GM18861 (cell line): Measurements from ENCODE around the gene WDR31.
"Not testable (repeated sequence)": the region's sequence is repeated elsewhere in the genome, so short reads cannot be mapped to it uniquely, and the experiment has no call there.

Experiments used
- ATAC-seq: cut with Tn5 transposase; IDR thresholded peaks from one replicate; pipeline ENCODE4 v1.9.1; 2021; ENCODE audit not compliant: unreplicated experiment

The WDR31 gene

DNA sequence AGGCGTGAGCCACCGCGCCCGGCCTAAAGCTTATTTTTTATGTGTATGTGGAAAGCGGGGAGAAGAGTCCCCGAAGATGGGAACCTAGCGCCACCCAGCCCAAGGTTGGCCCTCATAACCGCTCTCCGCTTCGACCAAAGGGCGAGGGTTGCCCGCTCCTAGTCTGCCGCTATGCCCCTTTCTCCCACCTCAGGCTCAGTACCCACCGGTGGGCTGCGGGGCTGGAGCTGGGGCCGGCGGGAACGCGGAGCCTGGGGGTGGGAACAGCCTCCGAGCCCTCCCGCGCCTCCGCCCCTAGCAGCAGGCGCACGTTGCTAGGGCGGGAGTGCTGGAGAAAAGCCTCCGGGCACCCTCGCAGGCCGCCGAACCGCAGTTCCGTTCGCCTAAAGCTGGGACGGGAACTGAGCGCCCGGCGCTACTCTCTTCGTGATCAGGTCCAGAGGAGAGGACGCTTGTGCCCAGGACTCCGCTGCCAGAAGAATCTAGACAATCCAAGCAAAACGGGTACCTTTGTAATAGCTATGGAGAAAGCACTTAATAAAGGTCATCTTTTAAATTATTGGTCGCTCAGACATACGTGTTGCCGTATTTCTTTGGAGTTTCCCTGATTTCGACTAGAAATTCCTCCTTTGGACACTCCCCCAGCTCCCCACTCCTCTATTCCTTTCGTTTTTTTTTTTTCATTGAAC lies at the start of gene WDR31:
TSS of gene WDR31 (minus strand) at position 265 of the 689 bp plus-strand sequence. CDS start 8,253 bp downstream, outside the sequence.
- peak; percentile 98 for ATAC-seq

DNA sequence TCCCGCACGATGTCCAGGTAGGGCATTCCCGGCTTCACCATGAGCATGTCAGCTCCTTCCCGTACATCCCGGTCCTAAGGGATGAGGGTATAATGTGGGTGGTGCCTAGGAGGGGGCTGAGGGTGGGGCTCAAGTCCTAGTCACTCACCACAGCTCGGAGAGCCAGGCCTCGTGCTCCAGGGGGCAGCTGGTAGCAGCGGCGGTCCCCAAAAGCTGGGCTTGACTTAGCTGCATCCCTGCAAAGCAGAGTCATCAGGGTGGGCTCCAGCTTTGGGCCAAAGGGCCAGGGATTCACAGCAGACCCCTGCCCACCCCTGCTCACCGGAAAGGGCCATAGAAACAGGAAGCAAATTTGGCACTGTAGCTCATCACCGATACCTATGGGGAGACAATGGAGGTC lies 49.4 kb upstream of the WDR31 start:
- ATAC-seq = no peak

DNA sequence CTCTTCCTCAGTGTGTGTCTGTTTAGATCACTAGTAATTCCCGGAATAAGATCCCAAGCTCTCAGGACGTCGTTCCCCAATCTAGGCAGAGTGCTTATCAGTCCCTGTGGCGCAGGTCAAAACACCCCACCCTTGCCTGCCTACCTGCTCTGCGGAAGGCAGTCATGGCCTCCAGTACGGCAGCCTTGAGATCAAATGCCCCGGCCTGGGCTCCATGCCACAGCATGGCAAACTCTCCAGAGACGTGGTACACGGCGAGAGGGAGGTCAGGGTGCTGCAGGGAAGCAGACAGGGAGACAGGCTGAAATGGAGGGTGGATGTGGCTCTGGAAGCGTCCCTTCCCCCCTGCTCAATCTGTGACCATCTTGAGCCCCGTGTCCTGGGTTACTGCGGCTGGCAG lies 48.8 kb upstream of the WDR31 start:
- no peak for ATAC-seq

DNA sequence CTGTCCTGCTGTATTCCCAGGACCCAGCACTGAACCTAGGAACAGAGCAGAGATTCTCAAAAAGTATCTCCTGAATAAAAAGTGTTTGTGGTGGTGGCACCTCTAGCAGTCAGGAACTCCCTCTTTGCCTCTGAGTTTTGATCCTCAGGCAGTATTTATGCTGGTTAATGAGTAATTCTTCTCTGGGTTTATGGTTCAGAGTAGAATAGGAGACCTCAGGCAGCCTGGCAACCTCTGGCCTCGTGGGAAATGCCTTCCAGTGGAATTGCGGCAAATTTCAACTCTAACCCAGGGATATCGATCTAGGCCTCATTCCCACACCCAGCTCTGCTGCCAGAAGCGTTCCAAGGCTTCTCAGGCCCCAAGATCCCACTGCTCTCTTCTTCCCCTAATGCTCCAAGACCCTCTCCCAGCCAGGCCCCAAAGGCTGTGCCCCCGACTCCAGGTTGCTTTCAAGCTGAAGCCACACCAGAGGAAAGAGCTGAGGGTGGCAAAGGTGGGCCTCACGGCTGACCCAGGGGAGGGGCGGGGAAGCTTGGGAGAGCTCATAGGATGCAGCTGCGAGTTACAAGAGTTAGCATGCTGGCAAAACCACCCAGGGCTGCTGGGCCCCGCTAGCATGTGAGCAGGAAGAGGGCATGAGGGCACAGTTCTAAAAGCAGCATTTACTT lies 47.6 kb upstream of the WDR31 start:
- ATAC-seq = no peak

DNA sequence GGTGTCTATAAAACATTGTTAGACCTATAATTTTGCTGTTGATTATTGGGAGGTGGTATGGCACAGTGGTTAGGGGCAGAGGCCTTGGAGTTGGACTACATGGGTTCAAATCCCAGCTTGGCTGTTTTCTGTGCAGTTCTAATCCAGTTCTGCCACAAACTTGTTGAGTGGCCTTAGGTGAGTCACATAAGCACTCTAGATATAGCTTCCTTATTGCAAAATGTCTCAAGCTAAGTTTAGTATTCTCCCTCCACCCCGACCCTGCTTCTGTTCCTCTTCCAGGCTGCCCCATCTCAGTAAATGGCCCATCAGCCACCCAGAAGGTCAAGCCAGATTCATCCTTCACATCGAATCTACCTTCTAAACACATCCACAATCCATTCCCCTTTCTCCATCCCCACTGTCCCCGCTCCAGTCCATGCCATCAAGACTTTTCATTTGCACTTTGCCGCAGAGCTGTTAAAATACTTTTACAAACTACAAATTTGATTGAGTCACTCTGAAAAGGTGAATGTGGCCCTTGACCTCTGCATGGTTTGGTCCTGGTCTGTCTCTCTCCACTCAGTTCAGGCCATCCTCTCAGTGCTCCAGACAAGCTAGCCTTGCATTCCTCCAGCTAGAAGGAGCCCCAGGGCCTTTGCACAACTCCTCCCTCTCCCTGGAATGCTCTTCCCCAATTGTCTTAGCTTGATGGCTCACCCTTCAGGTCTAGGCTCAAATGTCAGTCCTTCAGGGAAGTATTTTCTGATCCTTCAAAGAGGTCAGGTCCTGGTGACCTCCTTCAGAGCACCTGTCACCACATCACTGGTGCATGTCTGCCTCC lies 46.7 kb upstream of the WDR31 start:
- ATAC-seq = no peak

DNA sequence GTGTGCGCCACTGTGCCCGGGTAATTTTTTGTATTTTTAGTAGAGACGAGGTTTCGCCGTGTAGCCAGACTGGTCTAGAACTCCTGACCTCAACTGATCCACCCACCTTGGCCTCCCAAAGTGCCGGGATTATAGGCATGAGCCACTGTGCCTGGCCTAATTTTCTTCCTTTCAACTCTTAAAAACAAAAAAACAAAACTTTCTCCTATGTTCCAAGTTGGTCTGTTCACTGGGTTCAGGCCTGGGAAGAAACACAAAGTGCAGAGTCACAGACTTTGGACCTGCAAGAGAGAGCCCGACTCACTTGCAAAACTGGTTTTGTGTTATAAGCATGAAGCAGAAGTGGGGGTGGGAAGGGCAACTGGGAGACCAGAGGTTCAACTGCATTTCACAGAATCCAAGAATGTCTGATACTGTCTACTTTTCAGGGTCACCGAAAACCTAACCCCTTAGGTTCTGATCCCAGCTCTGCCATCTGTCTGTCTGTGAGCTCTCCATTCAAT lies 41.9 kb upstream of the WDR31 start:
- ATAC-seq = no peak

DNA sequence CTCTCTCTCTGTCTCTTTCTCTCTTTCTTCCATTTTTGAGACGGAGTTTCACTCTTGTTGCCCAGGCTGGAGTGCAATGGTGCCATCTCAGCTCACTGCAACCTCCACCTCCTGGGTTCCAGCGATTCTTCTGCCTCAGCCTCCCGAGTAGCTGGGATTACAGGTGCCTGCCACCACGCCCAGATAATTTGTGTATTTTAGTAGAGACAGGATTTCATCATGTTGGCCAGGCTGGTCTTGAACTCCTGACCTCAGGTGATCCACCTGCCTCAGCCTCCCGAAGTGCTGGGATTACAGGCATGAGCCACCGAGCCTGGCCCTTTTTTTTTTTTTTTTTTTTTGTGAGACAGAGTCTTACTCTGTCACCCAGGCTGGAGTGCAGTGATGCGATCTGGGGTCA lies 41.4 kb upstream of the WDR31 start:
- ATAC-seq = not testable (repeated sequence)

DNA sequence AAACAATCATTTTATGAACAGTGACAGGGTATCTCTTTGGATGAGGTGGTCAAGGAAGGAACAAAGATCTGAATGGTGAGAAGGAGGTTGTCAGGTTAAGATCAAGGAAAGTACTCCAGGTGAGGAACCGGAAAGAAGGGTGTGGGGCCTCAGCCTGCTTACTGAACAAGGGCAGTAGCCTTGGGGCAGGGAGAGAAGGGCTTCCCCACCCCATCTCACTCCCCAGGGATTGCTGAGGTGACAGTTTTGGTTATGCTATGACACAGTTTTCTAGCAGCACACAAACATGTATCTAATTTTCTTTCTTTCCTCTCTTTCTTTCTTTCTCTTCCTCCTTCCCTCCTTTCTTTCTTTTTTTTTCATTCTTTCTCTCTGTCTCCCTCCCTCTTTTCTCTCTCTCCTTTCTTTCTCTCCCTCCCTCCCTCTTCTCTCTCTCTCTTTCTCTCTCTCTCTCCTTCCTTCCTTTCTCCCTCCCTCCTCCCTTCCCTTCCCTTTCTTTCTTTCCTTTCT lies 40.8 kb upstream of the WDR31 start:
- ATAC-seq = peak; percentile 61

DNA sequence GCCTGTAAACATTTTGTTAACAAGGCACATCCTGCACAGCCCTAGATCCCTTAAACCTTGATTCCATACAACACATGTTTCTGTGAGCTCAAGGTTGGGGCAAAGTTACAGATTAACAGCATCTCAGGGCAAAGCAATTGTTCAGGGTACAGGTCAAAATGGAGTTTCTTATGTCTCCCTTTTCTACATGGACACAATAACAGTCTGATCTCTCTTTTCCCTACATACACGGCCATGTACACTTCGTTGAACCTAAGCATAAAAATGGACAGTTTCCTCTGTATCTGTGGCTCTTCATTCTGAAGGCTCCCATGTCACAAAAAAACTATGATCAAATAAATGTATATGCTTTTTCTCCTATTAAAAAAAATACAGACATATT lies 39.7 kb upstream of the WDR31 start:
- not testable (repeated sequence) for ATAC-seq

DNA sequence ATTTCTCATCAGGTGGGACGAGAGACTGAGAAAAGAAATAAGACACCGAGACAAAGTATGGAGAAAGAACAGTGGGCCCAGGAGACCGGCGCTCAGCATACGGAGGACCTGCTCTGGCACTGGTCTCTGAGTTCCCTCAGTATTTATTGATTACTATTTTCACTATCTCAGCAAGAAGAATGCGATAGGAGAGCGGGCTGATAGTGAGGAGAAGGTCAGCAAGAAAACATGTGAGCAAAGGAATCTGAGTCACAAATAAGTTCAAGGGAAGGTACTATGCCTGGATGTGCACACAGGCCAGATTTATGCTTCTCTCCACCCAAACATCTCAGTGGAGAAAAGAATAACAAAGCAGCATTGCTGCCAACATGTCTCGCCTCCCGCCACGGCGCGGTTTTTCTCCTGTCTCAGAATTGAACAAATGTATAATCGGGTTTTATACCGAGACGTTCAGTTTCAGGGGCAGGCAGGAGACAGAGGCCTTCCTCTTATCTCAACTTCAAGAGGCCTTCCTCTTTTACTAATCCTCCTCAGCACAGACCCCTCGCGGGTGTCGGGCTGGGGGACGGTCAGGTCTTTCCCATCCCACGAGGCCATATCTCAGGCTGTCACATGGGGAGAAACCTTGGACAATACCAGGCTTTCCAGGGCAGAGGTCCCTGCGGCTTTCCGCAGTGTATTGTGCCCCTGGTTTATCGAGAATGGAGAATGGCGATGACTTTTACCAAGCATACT lies 39.2 kb upstream of the WDR31 start:
- not testable (repeated sequence) for ATAC-seq

DNA sequence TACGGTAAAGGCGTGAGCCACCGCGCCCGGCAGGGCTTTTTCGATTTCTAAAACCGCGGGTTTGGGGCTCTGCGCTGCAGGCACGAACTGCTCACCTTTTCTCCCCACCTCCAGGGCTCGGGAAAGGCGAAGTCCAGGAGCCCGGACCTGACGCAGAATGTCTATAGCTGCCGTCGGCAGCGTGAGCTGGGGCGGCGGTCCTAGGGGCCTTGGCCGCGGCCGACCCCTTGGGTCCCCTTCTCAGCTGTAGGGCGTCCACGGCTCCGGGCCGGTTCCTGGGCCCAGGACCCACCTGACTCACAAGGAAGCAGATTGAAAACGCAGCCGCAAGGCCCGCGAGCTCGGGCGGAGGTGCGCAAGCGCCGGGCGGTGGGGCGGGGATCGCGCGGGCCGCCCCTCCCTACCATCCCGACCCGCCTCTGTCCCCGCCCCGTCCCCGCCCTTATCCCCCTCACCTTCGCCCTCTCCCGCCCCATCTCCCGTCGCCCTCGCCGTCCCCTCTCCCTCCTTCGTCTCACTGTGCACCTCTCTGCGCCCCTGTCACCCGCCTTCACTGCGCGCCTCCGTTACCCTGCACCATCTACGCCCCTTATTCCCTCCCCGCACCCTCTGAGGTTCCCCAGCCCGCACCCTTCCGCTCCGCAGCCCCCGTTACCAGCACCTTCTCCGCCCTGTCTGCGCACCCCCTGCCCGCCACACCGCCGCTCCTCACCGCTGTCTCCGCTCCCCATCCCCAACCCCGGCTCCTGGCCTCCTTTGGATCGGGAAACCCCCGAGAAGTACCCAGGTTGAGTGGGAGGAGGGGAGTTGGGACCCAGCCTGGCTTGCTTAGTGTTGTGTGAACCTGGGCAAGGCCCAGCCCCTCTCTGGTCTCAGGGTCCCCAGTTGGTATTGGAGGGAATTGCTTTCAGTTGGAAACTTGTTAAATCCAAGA lies 36.8 kb upstream of the WDR31 start, which contains the start of gene HDHD3:
TSS of gene HDHD3 (minus strand) at position 353 of the 934 bp plus-strand sequence. CDS start 2,632 bp downstream, outside the sequence.
- ATAC-seq = peak; percentile 75

DNA sequence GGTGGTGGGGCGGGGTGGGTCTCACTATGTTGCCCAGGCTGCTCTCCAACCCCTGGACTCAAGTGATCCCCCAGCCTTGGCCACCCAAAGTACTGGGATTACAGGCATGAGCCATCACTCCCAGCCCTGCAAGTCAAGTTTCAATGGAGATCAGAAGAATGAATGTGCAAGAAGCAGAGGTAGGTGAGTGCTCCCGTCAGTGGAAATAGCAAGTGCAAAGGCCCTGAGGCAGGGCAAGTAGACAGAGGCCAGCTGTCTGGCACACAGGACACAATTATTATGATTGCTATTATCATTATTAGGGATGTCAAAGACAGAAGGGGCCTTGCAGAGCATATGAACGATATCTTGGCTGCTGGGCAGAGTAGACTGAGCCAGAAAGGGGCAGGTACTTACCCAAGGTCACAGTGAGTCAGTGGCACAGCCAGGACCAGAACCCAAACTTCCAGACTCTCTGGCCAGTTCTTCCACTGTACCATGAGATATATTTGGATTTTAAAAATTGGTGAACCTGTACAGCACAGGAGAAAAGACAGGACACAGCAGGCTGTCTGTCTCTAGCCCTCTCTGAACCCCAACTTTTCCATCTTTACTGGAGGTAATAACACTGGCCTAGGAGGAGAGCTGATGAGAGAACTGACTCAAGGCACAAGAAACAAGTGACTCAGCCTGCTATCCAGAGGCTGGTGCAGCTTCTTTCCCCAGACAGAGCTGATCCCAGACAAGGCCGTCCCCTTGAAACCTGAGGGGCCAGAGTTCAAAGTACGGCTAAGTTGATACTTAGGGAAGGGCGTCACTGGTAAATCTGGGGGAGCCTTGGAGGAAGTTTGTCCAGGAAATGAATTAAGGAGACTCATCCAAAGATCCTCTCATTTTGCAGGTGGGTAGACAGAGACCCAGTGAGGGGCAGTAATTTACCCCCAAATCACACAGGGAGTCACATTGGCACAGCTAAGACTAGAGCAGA lies 35.3 kb upstream of the WDR31 start:
- ATAC-seq = no peak

DNA sequence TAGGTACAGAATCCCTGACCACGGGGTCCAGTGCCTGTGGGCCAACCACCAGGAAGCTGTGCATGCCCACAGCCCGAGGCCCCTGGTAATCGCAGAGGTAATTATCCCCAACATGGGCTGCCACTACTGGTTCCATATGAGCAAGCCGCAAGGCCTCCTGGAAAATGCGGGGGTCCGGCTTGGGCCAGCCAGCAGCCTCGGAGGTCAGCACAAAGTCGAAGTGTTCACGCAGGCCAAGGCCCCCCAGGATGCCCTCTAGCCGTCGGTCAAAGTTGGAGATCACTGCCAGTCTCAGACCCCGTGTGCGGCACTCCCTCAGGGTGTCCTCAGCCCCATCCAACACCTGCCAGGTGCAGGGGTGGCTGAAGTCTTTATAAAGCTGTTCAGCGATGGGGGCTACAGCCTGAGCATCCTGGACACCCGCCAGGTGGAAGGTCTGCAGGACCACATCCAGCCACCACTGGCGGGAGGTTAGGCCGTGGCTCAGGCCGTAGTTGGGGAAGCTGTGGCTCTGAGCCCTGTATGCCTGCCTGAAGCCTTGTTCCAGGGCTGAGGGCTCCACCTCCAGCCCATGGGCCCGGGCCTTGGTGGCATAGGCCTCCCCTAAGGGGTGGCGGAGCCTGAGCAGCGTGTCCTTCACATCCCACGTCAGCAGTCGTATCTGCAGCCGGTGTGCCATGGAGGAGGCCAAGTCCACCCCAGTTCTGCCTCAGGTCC lies 33.8 kb upstream of the WDR31 start:
- ATAC-seq = no peak

DNA sequence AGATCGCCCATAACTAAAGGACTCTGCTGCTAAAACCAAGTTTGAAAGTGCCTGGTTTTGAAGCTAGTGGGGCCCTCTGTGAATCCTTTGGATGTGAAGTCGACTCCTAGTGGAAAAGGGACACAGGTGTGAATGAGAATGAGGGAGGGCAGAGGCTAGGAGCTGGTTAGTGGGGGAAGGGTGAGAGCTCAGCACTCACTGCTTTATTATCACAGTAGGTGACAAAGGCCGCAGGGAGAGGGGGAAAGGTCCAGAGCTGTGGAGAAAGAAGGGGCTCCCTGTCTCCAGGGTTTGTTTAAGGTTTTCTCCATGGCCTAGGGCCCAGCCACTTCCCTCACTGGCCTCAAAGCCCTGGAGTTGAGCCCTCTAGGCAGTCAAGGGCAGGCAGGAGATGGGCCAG lies 33.2 kb upstream of the WDR31 start:
- no peak for ATAC-seq

DNA sequence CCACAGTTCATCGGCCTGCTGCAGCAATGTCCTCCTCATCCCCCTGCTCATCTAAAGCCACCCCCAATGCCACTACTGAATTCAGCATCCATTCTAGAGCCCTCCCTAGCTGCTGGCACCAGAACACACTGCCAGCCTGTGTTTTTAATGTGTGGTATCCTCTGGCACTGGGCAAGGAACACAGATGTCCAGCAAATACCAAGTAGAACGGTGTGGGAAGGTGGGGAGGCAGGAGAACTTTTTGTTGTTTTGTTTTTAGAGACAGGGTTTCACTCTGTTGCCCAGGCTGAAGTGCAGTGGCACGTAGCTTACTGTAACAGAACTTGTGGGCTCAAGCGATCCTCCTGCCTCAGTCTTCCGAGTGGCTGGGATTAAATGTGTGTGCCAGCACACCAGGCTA lies 32.0 kb upstream of the WDR31 start:
- no peak for ATAC-seq

DNA sequence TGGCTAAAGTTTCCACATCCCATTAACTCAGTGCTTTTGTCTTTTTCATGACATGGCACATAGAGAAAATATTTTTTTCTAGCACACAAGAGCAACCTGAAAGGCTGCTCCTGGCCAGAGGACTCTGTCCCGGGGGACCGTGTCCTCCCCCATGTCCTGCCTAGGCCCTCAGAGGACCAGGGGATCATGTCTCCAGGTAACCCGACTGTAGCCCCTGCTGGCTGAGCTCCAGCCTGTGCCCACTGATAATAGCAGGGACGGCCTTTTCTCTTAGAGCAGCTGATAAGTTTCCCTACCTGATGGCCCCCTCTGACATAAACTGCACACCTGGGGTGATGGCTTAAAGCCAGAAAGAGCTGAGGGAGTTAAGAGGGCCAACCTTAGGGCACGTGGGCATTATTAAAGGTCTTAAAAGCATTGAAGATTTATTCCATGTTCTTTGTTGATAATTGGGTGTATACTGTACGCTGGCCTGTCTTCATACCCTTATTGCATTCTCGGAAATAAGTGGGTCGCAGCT lies 30.8 kb upstream of the WDR31 start:
- no peak for ATAC-seq

DNA sequence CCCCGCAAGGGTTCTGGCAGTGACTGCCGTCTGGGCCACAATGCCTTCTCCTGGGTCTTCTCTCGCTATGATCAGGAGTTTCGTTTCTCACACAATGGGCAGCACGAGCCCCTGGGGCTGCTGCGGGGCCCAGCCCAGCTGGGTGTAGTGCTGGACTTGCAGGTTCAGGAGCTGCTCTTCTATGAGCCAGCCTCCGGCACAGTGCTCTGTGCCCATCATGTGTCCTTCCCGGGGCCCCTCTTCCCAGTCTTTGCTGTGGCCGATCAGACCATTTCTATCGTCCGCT lies 29.7 kb upstream of the WDR31 start:
- no peak for ATAC-seq
